ENCODE results near the gene DUT. TPM values are rescaled to one million over a fixed set of nuclear protein-coding genes. Genes with fewer than 3 reads are reported as not detected.

Gene DUT
- total RNA-seq (2022; extraction: Qiagen RNA extraction) = 101 to 105 TPM (median 102 TPM) in 5 replicates

DNA sequence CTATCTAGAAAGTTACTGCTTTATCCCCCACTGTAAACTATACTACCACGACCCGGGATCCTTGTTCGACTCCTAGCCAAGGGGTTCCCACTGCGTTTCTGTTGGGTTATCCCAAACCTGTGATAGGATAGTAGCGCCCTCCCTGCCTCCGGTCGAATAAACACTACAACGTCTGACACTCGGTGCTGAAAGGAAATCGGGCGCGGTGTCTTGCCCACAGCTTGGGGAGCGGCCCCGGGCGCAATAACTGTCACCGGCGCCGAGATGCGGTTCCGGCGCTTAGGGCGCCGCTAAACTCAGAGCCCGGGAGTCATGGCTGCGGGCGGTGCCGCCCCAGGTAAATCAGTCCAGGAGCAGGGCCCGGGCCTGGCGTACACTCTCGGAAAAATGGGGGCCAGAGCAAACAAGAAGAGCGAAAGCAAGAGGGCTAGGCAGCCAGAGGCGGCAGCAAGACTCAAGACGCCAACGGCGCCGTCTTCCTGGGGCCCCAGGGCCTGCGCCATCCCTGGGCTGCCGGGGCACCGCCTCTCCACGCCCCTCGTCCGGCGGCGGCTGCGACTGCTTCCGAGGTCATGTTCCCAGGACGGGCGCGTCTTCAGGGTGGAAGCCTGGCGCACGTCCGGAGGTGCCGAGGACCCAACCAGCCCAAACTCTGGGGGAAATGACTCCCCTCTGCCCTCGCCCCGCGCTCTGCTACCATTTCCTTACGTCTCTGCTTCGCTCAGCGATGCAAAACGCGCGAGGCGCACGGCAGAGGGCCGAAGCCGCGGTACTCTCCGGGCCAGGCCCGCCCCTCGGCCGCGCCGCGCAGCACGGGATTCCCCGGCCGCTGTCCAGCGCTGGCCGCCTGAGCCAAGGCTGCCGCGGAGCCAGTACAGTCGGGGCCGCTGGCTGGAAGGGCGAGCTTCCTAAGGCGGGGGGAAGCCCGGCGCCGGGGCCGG, at the start of gene DUT:
DUT (plus strand) TSS at position 575 of the 941 bp plus-strand sequence; CDS start at position 662, 87 bp downstream.

Other genes with a start within 250 kb of the DUT start
- gene SLC24A5, start 210.4 kb upstream of the DUT start, total RNA-seq (2022; extraction: Qiagen RNA extraction) = not detected in 5 replicates
- gene MYEF2, start 153.1 kb upstream of the DUT start, total RNA-seq (2022; extraction: Qiagen RNA extraction) = 12.8 to 17.4 TPM (median 15.6 TPM) in 5 replicates
- gene CTXN2, start 139.8 kb upstream of the DUT start, total RNA-seq (2022; extraction: Qiagen RNA extraction) = 0.02 to 0.05 TPM (median 0.03 TPM) in 3 of 5 replicates, not detected in the others
- gene SLC12A1, start 125.1 kb upstream of the DUT start, total RNA-seq (2022; extraction: Qiagen RNA extraction) = not detected in 5 replicates

All from A549 treated with dexamethasone at 1 μM for 4 hours (cell line).